Upper lobe of left lung (tissue), 4 donors: ENCODE data around the gene CFAP74.

Experiments
- POLR2A ChIP-seq, 4 donors: fragments of 450-650 bp; IDR thresholded peaks; one replicate each; pipeline ENCODE4 v1.5.1; 2016 to 2017; ENCODE audit warnings: antibody characterized with exemption in 4 of 4, mild to moderate bottlenecking in 2 of 4
- POLR2AphosphoS5 ChIP-seq, 2 donors: sonication (generic); formaldehyde crosslinking; IDR thresholded peaks; one replicate each; pipeline ENCODE4 v1.5.1; 2017; ENCODE audit warnings: antibody characterized with exemption in 2 of 2
- TF ChIP-seq, protein P1 (sequence below), 6 experiments: fragments of 450-650 bp in 4 of 6; fragments of 200-600 bp in 2 of 6; sonication (generic) in 2 of 6; IDR thresholded peaks; one replicate each; pipeline ENCODE4 v1.5.1; 2016 to 2019; ENCODE audit warnings: antibody characterized with exemption in 6 of 6

DNA sequence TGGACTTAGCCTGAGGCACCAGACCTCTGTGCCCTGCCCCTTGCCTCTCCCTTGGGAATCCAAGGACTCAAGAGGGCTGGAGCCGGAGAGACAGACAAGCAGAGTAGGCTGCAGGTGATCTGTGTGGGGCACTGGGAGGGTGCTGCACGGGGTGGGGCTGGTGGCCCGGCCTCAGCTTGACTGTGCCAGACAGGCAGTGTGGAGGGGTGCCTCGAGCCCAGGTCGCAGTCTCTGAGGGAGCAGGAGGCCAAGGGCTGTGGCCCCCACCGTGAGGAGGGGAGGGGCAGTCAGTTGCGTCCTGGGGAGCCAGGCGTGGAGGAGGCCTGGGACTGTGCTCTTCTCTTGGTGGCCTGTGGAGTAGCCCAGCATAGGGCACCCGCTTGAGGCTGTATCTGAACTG, 19.6 kb upstream of the CFAP74 start:
- TF ChIP-seq, protein P1, sequence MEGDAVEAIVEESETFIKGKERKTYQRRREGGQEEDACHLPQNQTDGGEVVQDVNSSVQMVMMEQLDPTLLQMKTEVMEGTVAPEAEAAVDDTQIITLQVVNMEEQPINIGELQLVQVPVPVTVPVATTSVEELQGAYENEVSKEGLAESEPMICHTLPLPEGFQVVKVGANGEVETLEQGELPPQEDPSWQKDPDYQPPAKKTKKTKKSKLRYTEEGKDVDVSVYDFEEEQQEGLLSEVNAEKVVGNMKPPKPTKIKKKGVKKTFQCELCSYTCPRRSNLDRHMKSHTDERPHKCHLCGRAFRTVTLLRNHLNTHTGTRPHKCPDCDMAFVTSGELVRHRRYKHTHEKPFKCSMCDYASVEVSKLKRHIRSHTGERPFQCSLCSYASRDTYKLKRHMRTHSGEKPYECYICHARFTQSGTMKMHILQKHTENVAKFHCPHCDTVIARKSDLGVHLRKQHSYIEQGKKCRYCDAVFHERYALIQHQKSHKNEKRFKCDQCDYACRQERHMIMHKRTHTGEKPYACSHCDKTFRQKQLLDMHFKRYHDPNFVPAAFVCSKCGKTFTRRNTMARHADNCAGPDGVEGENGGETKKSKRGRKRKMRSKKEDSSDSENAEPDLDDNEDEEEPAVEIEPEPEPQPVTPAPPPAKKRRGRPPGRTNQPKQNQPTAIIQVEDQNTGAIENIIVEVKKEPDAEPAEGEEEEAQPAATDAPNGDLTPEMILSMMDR (IDR thresholded peaks at IDR 0.05), result no peak
- TF ChIP-seq POLR2A (IDR thresholded peaks at IDR 0.05) (no peak), POLR2AphosphoS5 (IDR thresholded peaks at IDR 0.05) (no peak)
